SK-N-SH treated with all-trans-retinoic acid at 6 μM for 48 hours (cell line): ENCODE data around the gene CCDC152.

Experiments used
- ATAC-seq: fragments of 200-7000 bp; cut with Tn5 transposase; 3 replicates; pipeline ENCODE4 v1.9.1; 2020; ENCODE audit warnings: mild to moderate bottlenecking, moderate library complexity
- ARNTL ChIP-seq: fragments of 450-650 bp; formaldehyde crosslinking; IDR thresholded peaks from 2 replicates; pipeline ENCODE4 v1.5.0; 2020; ENCODE audit warnings: low read depth, mild to moderate bottlenecking, moderate library complexity, borderline replicate concordance
- BACH2 ChIP-seq: fragments of 250-450 bp; sonication (Bioruptor Pico); IDR thresholded peaks from 2 replicates; pipeline ENCODE4 v1.9.0; 2021; ENCODE audit warnings: mild to moderate bottlenecking, borderline replicate concordance
- CSDC2 ChIP-seq: fragments of 250-450 bp; sonication (Bioruptor Pico); IDR thresholded peaks from 2 replicates; pipeline ENCODE4 v1.5.0; 2020; ENCODE audit warnings: mild to moderate bottlenecking, moderate library complexity
- ESRRG ChIP-seq: fragments of 250-450 bp; sonication (Bioruptor Pico); IDR thresholded peaks from 2 replicates; pipeline ENCODE4 v1.6.1; 2021; ENCODE audit warnings: mild to moderate bottlenecking
- GLIS3 ChIP-seq: fragments of 250-450 bp; sonication (Bioruptor Pico); IDR thresholded peaks from 2 replicates; pipeline ENCODE4 v1.5.0; 2020; ENCODE audit warnings: mild to moderate bottlenecking, moderate library complexity
- ISL1 ChIP-seq: fragments of 250-450 bp; sonication (Bioruptor Pico); IDR thresholded peaks from 2 replicates; pipeline ENCODE4 v2.1.2; 2022; ENCODE audit warnings: mild to moderate bottlenecking, moderate library complexity
- OSR1 ChIP-seq: fragments of 250-450 bp; sonication (Bioruptor Pico); IDR thresholded peaks from 2 replicates; pipeline ENCODE4 v1.8.0; 2022; ENCODE audit warnings: moderate library complexity, mild to moderate bottlenecking, inconsistent platforms
- PATZ1 ChIP-seq: fragments of 250-450 bp; sonication (Bioruptor Pico); IDR thresholded peaks from 2 replicates; pipeline ENCODE4 v1.8.0; 2020; ENCODE audit warnings: mild to moderate bottlenecking, moderate library complexity, borderline replicate concordance
- PPARA ChIP-seq: fragments of 250-450 bp; sonication (Bioruptor Pico); IDR thresholded peaks from 2 replicates; pipeline ENCODE4 v1.5.0; 2020; ENCODE audit warnings: mild to moderate bottlenecking, borderline replicate concordance
- SNAI2 ChIP-seq: fragments of 250-450 bp; sonication (Bioruptor Pico); IDR thresholded peaks from 2 replicates; pipeline ENCODE4 v1.5.0; 2020; ENCODE audit warnings: mild to moderate bottlenecking, moderate library complexity
- TCF4 ChIP-seq: fragments of 250-450 bp; sonication (Bioruptor Pico); IDR thresholded peaks from 2 replicates; pipeline ENCODE4 v1.8.0; 2021; ENCODE audit warnings: mild to moderate bottlenecking, moderate library complexity, borderline replicate concordance
- TOX ChIP-seq: fragments of 250-450 bp; sonication (Bioruptor Pico); IDR thresholded peaks from 2 replicates; pipeline ENCODE4 v1.8.0; 2021; ENCODE audit warnings: mild to moderate bottlenecking, moderate library complexity, borderline replicate concordance
- ZFP3 ChIP-seq: fragments of 250-450 bp; sonication (Bioruptor Pico); IDR thresholded peaks from 2 replicates; pipeline ENCODE4 v1.5.0; 2020; ENCODE audit warnings: mild to moderate bottlenecking, moderate library complexity
- ZFP30 ChIP-seq: fragments of 450-650 bp; formaldehyde crosslinking; IDR thresholded peaks from 2 replicates; pipeline ENCODE4 v1.5.0; 2022; ENCODE audit warnings: mild to moderate bottlenecking, moderate library complexity
- ZNF70 ChIP-seq: fragments of 450-650 bp; formaldehyde crosslinking; IDR thresholded peaks from 2 replicates; pipeline ENCODE4 v1.5.0; 2020; ENCODE audit warnings: mild to moderate bottlenecking, moderate library complexity
- ZNF8 ChIP-seq: fragments of 450-650 bp; formaldehyde crosslinking; IDR thresholded peaks from 2 replicates; pipeline ENCODE4 v1.5.0; 2020; ENCODE audit warnings: mild to moderate bottlenecking, moderate library complexity
- TF ChIP-seq, protein P1 (sequence below): fragments of 250-450 bp; sonication (Bioruptor Pico); IDR thresholded peaks from 2 replicates; pipeline ENCODE4 v1.5.0; 2020; ENCODE audit warnings: mild to moderate bottlenecking, moderate library complexity
- TF ChIP-seq, protein P2 (sequence below): fragments of 250-450 bp; sonication (Bioruptor Pico); IDR thresholded peaks from 2 replicates; pipeline ENCODE4 v1.5.1; 2021; ENCODE audit warnings: mild to moderate bottlenecking, moderate library complexity
- TF ChIP-seq, protein P3 (sequence below): fragments of 250-450 bp; sonication (Bioruptor Pico); IDR thresholded peaks from 2 replicates; pipeline ENCODE4 v1.5.1; 2020; ENCODE audit warnings: low read depth, mild to moderate bottlenecking, moderate library complexity

The CCDC152 gene

GRCh38 chr5:42745426-42745825, 11.2 kb upstream of the CCDC152 start:
- ATAC-seq = no peak
- TF ChIP-seq ZFP30 (no peak), OSR1 (no peak), GLIS3 (no peak), SNAI2 (no peak), ZNF8 (CRISPR knock-in tag) (no peak), TOX (CRISPR knock-in tag) (no peak), PPARA (CRISPR knock-in tag) (no peak), ARNTL (CRISPR knock-in tag) (no peak), ZNF70 (CRISPR knock-in tag) (no peak), CSDC2 (no peak), ESRRG (CRISPR knock-in tag) (no peak), TCF4 (CRISPR knock-in tag) (no peak), BACH2 (CRISPR knock-in tag) (no peak), ISL1 (no peak), ZFP3 (no peak), PATZ1 (CRISPR knock-in tag) (no peak)
- TF ChIP-seq, protein P1, sequence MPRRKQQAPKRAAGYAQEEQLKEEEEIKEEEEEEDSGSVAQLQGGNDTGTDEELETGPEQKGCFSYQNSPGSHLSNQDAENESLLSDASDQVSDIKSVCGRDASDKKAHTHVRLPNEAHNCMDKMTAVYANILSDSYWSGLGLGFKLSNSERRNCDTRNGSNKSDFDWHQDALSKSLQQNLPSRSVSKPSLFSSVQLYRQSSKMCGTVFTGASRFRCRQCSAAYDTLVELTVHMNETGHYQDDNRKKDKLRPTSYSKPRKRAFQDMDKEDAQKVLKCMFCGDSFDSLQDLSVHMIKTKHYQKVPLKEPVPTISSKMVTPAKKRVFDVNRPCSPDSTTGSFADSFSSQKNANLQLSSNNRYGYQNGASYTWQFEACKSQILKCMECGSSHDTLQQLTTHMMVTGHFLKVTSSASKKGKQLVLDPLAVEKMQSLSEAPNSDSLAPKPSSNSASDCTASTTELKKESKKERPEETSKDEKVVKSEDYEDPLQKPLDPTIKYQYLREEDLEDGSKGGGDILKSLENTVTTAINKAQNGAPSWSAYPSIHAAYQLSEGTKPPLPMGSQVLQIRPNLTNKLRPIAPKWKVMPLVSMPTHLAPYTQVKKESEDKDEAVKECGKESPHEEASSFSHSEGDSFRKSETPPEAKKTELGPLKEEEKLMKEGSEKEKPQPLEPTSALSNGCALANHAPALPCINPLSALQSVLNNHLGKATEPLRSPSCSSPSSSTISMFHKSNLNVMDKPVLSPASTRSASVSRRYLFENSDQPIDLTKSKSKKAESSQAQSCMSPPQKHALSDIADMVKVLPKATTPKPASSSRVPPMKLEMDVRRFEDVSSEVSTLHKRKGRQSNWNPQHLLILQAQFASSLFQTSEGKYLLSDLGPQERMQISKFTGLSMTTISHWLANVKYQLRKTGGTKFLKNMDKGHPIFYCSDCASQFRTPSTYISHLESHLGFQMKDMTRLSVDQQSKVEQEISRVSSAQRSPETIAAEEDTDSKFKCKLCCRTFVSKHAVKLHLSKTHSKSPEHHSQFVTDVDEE (CRISPR knock-in tag) = no peak
- TF ChIP-seq, protein P2, sequence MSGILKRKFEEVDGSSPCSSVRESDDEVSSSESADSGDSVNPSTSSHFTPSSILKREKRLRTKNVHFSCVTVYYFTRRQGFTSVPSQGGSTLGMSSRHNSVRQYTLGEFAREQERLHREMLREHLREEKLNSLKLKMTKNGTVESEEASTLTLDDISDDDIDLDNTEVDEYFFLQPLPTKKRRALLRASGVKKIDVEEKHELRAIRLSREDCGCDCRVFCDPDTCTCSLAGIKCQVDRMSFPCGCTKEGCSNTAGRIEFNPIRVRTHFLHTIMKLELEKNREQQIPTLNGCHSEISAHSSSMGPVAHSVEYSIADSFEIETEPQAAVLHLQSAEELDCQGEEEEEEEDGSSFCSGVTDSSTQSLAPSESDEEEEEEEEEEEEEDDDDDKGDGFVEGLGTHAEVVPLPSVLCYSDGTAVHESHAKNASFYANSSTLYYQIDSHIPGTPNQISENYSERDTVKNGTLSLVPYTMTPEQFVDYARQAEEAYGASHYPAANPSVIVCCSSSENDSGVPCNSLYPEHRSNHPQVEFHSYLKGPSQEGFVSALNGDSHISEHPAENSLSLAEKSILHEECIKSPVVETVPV (CRISPR knock-in tag) = no peak
- TF ChIP-seq, protein P3, sequence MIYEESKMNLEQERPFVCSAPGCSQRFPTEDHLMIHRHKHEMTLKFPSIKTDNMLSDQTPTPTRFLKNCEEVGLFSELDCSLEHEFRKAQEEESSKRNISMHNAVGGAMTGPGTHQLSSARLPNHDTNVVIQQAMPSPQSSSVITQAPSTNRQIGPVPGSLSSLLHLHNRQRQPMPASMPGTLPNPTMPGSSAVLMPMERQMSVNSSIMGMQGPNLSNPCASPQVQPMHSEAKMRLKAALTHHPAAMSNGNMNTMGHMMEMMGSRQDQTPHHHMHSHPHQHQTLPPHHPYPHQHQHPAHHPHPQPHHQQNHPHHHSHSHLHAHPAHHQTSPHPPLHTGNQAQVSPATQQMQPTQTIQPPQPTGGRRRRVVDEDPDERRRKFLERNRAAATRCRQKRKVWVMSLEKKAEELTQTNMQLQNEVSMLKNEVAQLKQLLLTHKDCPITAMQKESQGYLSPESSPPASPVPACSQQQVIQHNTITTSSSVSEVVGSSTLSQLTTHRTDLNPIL (CRISPR knock-in tag) = no peak
- TF ChIP-seq, all 23 proteins: peak for 0

- TF ChIP-seq ZNF8 (CRISPR knock-in tag) = no peak
- ATAC-seq = no peak
Observed at GRCh38 chr5:42745856-42746255, 10.8 kb upstream of the CCDC152 start.

GRCh38 chr5:42749020-42749419, 7.6 kb upstream of the CCDC152 start:
- ATAC-seq = peak; percentile 20; the same call in 2 of the 3 replicates
- TF ChIP-seq, protein P1 (CRISPR knock-in tag) = no peak
- TF ChIP-seq PATZ1 (CRISPR knock-in tag) = no peak
- TF ChIP-seq OSR1 = no peak
- TF ChIP-seq, all 23 proteins: peak for 0
